Measurements from ENCODE around the gene VAMP1. TPM values are rescaled to one million over a fixed set of nuclear protein-coding genes. Genes with fewer than 3 reads are reported as not detected.
A peak's percentile ranks its signal among the peaks of the same experiment; 100 is the strongest.

Gene VAMP1
- total RNA-seq, 2 donors from 2014 or later = 47.6 to 151 TPM

- no peaks in the 10 kb centered on the region for H3K36me3 Mint-ChIP-seq
- H3K27ac Mint-ChIP-seq = peak overlapping the region; percentile 98 to 100
These were observed 45.6 kb downstream of the VAMP1 start for GRCh38 chr12:6424866-6425265.

GRCh38 chr12:6424008-6424347, 46.5 kb downstream of the VAMP1 start:
- peak overlapping the region; percentile 79 for H3K27ac Mint-ChIP-seq
- no peak for ATAC-seq
- H3K36me3 Mint-ChIP-seq = no peaks in the 10 kb centered on the region
- no peaks in the 10 kb centered on the region for H3K9me3 Mint-ChIP-seq
- no peak for DNase-seq (ENCODE audit: low spot score in 2 of 2)

More at GRCh38 chr12:6424866-6425265, 45.6 kb downstream of the VAMP1 start:
- no peak for DNase-seq (ENCODE audit: low spot score in 2 of 2)
- no peak for ATAC-seq
- H3K9me3 Mint-ChIP-seq = no peaks in the 10 kb centered on the region

DNA sequence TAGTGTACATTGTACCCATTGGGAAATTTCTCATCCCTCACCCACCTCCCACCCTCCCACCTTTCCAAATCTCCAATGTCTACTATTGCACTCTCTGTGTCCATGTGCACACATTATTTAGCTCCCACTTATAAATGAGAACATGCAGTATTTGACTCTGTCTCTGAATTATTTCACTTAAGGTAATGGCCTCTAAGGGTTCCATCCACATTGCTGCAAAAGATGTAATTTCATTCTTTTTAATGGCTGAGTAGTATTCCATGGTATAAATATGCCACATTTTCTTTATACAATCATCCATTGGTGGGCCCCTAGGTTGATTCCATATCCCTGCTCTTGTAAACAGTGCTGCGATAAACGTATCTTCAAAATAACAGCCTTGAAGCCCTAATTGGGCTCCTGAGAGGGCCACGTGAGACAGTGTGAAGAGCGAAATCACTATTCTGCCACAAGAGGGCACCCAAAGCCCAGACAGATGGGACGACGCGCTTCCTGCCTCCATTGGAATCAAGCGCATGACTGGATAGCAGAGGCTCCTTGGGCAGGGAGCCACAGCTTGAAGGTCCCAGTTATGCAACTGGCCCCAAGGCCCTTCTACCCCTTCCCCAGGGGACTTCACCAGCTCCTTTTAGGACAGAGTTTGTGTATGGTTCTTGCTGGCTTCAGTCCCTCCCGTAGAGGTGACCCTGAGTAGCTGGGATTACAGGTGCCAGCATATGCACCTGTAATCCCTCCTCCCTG, 47.0 kb downstream of the VAMP1 start:
- Mint-ChIP-seq H3K36me3 (no peaks in the 10 kb centered on the region), H3K9me3 (no peaks in the 10 kb centered on the region), H3K27ac (peak overlapping the region; percentile 79)
- peak; percentile 72 to 75 for DNase-seq (ENCODE audit: low spot score in 2 of 2)
- peak; percentile 51 to 53 for ATAC-seq

GRCh38 chr12:6420364-6420763, 50.1 kb downstream of the VAMP1 start:
- ATAC-seq (no peak), DNase-seq (ENCODE audit: low spot score in 2 of 2) (no peak)
- peaks cover 0 to 6% of the 10 kb centered on the region in 2 donors for H3K36me3 Mint-ChIP-seq
- H3K9me3 Mint-ChIP-seq = peaks cover 0 to 7% of the 10 kb centered on the region in 2 donors
- H3K27ac Mint-ChIP-seq = no peak overlapping the region

DNA sequence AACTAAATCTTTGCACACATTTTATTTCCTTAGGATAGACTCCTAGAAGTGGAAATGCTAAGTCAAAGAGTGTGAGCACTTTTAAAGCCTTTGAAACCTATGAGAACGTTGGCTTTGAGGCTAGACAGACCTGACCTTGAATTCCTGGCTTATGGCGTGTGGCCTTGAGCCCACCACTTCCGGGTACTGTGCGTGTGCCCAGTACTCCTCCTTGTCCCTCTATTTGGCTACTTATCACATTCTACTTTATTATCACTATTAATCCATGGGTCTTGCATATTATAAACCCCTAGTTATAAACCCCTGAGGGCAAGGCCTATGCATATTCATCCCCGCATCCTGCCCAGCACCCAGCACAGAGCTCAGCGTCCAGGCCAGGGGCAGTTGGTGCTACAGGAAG, 51.7 kb downstream of the VAMP1 start:
- DNase-seq (ENCODE audit: low spot score in 2 of 2) = no peak
- H3K36me3 Mint-ChIP-seq = peaks cover 0 to 6% of the 10 kb centered on the region in 2 donors
- ATAC-seq = no peak
- H3K27ac Mint-ChIP-seq = no peak overlapping the region
- peaks cover 0 to 7% of the 10 kb centered on the region in 2 donors for H3K9me3 Mint-ChIP-seq

DNA sequence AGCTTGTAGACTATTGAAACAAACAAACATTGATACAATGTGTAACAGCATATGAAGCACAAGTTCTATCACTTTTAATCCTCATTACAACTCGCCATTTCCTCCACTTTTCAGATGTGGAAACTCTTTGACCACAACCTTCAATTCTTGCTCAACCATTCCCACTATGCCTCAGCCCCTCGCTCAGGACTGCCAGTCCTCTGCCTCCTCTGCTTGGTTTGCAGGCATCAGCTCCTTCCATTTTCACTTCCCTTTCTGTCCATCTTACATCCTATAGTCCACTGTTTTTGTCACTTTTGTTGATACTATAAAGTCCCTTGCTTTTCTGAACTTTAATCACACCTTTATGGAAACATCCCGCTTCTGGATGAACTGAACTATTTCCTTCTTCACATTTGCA, 53.9 kb downstream of the VAMP1 start:
- DNase-seq (ENCODE audit: low spot score in 2 of 2) (no peak), ATAC-seq (peak; percentile 75 to 80)
- H3K9me3 Mint-ChIP-seq = peaks cover 0 to 7% of the 10 kb centered on the region in 2 donors
- peaks cover 0 to 6% of the 10 kb centered on the region in 2 donors for H3K36me3 Mint-ChIP-seq
- H3K27ac Mint-ChIP-seq = peak overlapping the region; percentile 5 to 9

Other genes with a start within 250 kb of the VAMP1 start
- not detected for gene PLEKHG6, start 160.0 kb downstream of the VAMP1 start, total RNA-seq
- 10 to 100 TPM; 49.3 to 62.6 TPM for gene TNFRSF1A, start 128.6 kb downstream of the VAMP1 start, total RNA-seq
- gene SCNN1A, start 95.1 kb downstream of the VAMP1 start, total RNA-seq = 1 to 10 TPM; 1.1 to 2.8 TPM
- 1 to 10 TPM; 2.0 to 3.1 TPM for gene LTBR, start 86.5 kb downstream of the VAMP1 start, total RNA-seq
- 100 to 1,000 TPM in 1 of 2 donors, 10 to 100 TPM in 1; 77.9 to 162 TPM for gene CD27, start 25.7 kb downstream of the VAMP1 start, total RNA-seq
- 10 to 100 TPM; 31.4 to 33.7 TPM for gene TAPBPL, start 18.6 kb downstream of the VAMP1 start, total RNA-seq
- 100 to 1,000 TPM; 305 to 440 TPM for gene MRPL51, start 22.6 kb upstream of the VAMP1 start, total RNA-seq
- 100 to 1,000 TPM; 208 to 276 TPM for gene NCAPD2, start 23.4 kb upstream of the VAMP1 start, total RNA-seq
- 1,000 to 10,000 TPM; 5,900 to 8,209 TPM for gene GAPDH, start 63.8 kb upstream of the VAMP1 start, total RNA-seq
- gene IFFO1, start 85.4 kb upstream of the VAMP1 start, total RNA-seq = 10 to 100 TPM; 10.3 to 16.4 TPM
- gene NOP2, start 97.6 kb upstream of the VAMP1 start, total RNA-seq = 10 to 100 TPM; 78.8 to 79.8 TPM
- gene CHD4, start 136.7 kb upstream of the VAMP1 start, total RNA-seq = 100 to 1,000 TPM; 288 to 307 TPM
- gene LPAR5, start 165.3 kb upstream of the VAMP1 start, total RNA-seq = 1 to 10 TPM; 2.8 to 5.1 TPM
- gene ACRBP, start 176.8 kb upstream of the VAMP1 start, total RNA-seq = 1 to 10 TPM; 2.1 to 2.8 TPM
- 10 to 100 TPM; 18.1 to 24.3 TPM for gene ING4, start 192.4 kb upstream of the VAMP1 start, total RNA-seq
- gene ZNF384, start 218.7 kb upstream of the VAMP1 start, total RNA-seq = 10 to 100 TPM; 77.1 to 92.6 TPM
- gene PIANP, start 230.1 kb upstream of the VAMP1 start, total RNA-seq = 1 to 10 TPM in 1 of 2 donors, not detected in 1; 1.3 TPM

All from activated naive CD4-positive, alpha-beta T cell treated with anti-CD3 and anti-CD28 coated beads, Interleukin-2, amount 50 U/mL, for 72 hours (primary cell).